ENCODE data around the gene CLRN1. TPM values are rescaled to one million over a fixed set of nuclear protein-coding genes. Genes with fewer than 3 reads are reported as not detected.

The CLRN1 gene
- total and polyA plus RNA-seq, 2 experiments from 2014 or later = 0.45 to 0.69 TPM

- no peaks in the 10 kb centered on the region for H3K27me3 Mint-ChIP-seq (ENCODE audit: insufficient read depth, low read depth, poor library complexity)
- H3K36me3 Mint-ChIP-seq (ENCODE audit: low read depth) = no peaks in the 10 kb centered on the region
- H3K27ac ChIP-seq (ENCODE audit: low read depth) = no peak overlapping the region
- H3K27ac Mint-ChIP-seq = no peak overlapping the region
- H3K4me1 Mint-ChIP-seq = peaks cover 4% of the 10 kb centered on the region; the same call in 2 of the 3 replicates
- H3K36me3 ChIP-seq (ENCODE audit: insufficient read depth) = no peaks in the 10 kb centered on the region
- no peaks in the 10 kb centered on the region for H4K20me1 ChIP-seq (replicated peaks; ENCODE audit: insufficient read depth)
- H3K4me1 ChIP-seq (ENCODE audit: insufficient read depth) = no peaks in the 10 kb centered on the region
- H3K4me3 Mint-ChIP-seq = no peak overlapping the region
- ATAC-seq = no peak
- no peaks in the 10 kb centered on the region; the same call in 2 of the 3 replicates for H3K9me3 Mint-ChIP-seq
- H3K4me3 ChIP-seq = no peak overlapping the region
- DNase-seq (ENCODE audit: low spot score) = no peak
- H3K4me2 ChIP-seq = no peak overlapping the region
- TF ChIP-seq ZNF114 (CRISPR knock-in tag; IDR thresholded peaks at IDR 0.05) (no peak), CTCF (conservative IDR thresholded peaks at IDR 0.05; ENCODE audit: low read depth in 2 of 2) (no peak), POLR2AphosphoS5 (IDR thresholded peaks at IDR 0.05; ENCODE audit: low read depth) (no peak), STAT1 (IDR thresholded peaks at IDR 0.05; ENCODE audit: unreplicated experiment) (no peak), NANOG (IDR thresholded peaks at IDR 0.05; ENCODE audit: borderline replicate concordance) (no peak), EZH2 (IDR thresholded peaks at IDR 0.05; ENCODE audit: low read depth, unreplicated experiment) (no peak), EZH2phosphoT487 (IDR thresholded peaks at IDR 0.05; ENCODE audit: unreplicated experiment) (no peak), CREB1 (CRISPR knock-in tag; IDR thresholded peaks at IDR 0.05; ENCODE audit: low read depth) (no peak), REST (IDR thresholded peaks at IDR 0.05; ENCODE audit: unreplicated experiment) (no peak), ZNF331 (CRISPR knock-in tag; IDR thresholded peaks at IDR 0.05; ENCODE audit: low read depth) (no peak), JUNB (IDR thresholded peaks at IDR 0.05; ENCODE audit: unreplicated experiment) (no peak), ETS1 (IDR thresholded peaks at IDR 0.05) (no peak), ZNF462 (CRISPR knock-in tag; IDR thresholded peaks at IDR 0.05) (no peak)
- H3K9me2 ChIP-seq (ENCODE audit: insufficient read depth) = no peaks in the 10 kb centered on the region
- H3K27me3 ChIP-seq (ENCODE audit: insufficient read depth) = no peaks in the 10 kb centered on the region
- no peak overlapping the region for H2AFZ ChIP-seq
- no peaks in the 10 kb centered on the region for H3K79me2 ChIP-seq (replicated peaks; ENCODE audit: insufficient read depth)
- H3F3A ChIP-seq (replicated peaks; ENCODE audit: low read depth) = no peaks in the 10 kb centered on the region
Measured at GRCh38 chr3:150931745-150932144, 40.8 kb downstream of the CLRN1 start.
